ENCODE data around the gene COL16A1.
A peak's percentile ranks its signal among the peaks of the same experiment; 100 is the strongest.

Gene COL16A1

DNA sequence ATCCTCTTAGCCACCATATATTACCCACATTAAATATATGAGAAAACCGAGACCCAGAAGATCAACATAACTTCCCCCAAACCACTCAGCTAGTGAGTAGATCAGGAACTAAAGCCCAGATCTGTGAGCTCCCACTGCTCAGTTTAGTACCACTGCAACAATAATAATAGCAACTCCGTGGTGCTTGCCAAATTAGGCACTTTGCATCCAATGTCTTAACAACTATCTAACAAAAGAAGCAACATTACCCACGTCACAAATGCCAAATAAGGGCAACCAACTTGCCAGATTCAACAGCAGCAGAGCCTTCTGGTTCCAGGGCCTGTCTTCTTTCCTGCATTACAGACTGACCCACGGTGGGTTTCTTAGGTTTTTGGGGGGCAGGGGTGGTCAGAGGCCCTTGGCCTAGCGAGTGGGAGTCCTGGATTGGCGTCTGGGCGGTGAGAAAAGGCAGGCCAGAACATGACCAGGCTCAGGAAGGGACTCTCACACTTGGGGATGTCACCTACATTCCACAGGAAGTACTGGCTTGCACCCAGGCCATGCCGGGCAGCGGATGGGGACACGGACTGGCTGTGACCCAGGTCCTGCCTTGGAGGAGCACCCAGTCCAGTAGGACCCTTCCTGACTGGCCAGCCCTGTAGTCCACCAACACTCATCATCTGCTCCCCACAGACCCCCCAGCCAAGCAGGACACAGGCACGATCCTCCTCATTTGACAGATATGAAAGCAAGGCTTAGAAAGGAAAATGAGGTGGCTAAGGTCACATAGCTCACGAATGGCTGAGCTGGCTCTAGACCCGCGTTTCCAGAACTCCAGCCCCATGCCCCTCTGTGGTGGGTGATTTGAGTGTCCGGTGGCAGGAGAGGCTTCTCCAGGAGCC is 81.7 kb downstream of the COL16A1 start:
- DNase-seq, result no peak

DNA sequence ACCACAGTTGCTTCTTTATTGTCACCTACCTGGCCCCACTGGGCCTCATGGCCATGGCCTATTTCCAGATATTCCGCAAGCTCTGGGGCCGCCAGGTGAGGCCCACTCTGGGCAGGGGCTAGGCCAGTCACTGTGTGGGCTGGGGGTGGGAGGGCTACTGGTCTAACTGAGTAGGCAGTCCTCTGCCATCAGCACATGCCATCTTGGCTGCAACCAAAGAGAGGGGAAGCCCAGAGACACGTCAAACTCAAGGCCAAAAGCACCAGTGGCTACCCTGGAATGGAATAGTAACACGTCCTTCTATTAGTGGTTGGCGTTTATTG is 82.4 kb downstream of the COL16A1 start:
- DNase-seq, result no peak

DNA sequence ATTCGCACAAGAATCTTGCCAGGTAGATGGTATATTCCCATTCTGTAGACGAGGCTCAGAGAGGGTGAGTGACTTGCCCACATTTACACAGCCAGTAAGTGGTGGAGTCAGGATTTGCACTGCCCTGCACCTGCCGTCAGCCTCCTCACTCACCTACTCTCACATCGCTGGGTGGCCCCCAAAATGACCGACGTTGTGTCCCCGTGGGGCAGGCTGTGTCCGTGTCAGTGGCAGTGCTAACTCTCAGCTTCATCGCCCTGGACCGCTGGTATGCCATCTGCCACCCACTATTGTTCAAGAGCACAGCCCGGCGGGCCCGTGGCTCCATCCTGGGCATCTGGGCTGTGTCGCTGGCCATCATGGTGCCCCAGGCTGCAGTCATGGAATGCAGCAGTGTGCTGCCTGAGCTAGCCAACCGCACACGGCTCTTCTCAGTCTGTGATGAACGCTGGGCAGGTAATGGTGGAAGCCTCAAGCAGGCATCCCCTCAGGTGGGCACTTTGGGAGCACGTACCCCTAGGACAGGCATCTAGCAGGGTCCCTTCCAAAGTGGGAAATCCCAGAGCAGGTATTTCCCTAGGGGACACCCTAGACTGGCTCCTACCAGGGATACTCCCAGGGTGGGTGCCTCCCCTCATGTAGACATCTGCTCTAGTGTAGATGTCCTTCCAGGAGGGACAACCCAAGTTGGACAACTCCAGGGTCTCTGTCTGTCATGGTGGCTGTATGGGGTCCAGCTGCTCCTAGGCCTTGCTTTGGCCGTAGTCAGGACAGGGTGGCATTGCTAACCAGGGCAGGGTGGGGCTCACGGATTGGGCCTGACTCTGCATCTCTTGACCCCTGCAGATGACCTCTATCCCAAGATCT is 83.0 kb downstream of the COL16A1 start:
- no peak for DNase-seq

DNA sequence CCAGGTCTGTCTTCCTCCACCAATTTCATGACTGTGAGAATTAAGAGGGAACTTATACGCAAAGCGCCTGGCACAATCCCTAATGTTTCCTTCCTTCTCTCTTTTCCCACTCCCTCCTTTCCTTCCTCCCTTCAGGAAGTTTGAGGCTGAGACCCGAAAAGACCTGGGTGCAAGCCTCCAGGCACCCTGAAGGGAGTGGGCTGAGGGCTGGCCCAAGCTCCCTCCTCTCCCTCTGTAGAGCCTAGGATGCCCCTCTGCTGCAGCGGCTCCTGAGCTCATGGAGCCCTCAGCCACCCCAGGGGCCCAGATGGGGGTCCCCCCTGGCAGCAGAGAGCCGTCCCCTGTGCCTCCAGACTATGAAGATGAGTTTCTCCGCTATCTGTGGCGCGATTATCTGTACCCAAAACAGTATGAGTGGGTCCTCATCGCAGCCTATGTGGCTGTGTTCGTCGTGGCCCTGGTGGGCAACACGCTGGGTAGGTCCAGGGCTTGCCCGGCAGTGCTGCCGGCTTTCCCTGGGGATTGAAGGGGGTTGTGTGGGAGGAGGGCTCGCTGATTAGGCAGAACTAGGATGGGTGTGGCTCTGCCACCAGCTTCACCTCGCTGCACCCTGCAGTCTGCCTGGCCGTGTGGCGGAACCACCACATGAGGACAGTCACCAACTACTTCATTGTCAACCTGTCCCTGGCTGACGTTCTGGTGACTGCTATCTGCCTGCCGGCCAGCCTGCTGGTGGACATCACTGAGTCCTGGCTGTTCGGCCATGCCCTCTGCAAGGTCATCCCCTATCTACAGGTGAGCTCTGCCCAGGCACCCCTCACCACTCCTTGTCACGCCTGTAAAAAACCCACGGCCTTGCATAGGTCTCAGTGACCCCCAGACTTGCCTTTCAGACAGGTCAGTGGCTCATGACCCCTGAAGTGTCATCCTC is 84.6 kb downstream of the COL16A1 start:
- DNase-seq, result no peak

DNA sequence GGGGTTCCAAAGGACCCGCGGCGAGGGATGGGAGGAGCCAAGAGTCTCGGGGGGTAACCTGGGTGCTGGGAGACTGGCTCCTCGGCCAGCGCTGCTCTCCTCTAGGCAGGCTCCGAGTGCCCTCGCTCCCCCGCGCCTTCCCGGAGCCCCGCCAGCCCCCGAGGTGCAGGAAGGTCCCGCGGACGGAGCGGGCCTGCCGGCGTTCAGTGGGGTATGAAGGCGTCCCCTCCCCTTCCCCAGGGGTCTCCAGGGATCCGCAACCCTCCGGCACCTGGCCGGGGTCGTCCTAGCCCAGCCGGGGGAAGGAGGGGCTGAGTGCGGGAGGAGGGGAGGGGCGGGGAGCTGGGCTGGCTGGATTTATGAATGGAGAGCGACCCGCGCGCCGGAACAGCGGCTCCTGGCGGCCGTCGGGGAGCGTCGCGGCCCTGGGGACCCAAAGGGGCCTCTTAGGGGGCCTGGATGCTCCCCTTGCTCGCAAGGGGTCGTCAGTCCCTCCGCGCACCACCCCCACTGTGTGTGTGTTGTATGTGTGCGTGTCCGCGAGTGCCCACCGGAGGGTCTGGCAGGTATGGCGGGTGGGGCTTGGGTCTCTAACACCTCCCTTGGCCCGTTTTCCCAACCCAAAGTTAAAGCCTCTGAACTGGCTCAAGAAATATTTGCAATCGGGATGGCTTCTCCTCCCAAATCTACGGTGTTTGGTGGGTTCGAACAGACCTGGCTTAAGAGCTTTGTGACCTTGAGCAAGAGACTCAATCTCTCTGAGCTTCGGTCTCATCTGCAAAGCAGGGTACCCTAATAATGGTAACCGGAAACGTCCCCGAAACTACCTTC is 85.7 kb downstream of the COL16A1 start:
- peak; percentile 68 for DNase-seq

DNA sequence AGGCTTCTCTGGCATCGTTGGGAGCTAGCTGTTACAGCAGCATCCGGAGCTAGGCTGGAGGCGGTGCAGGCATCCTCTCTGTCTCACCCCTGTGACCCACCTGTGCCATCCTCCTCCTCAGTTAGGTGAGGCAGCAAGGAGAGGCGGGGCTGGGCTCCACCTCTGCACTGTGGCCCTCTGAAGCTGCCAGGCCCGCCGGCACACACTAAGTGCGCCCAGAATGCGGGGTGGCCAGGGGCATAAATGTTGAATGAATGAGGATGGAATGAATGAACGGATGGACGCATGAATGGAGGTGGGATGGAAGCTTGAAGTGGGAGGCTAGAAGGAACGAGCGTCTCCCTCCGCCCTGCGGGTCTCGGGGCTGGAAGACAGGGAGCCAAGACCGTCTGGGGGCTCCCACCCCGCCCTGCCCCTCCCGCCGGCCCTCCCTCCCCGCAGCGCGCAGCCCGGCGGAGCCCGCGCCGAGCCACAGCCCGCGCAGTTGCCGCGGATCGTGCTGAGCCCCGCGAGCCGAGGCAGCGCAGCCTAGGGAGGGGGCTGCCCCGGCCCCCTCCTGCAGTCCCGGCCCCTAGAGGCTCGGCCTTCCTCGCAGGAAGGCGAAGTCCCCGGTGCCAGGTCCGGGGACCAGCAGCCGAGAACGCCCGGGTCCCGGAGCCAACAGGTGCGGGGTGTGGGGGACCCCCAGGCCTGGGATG is 86.5 kb downstream of the COL16A1 start, which contains the start of gene HCRTR1:
HCRTR1 (plus strand) TSS at position 472 of the 698 bp plus-strand sequence. CDS start 1,504 bp downstream, outside the sequence.
- no peak for DNase-seq

DNA sequence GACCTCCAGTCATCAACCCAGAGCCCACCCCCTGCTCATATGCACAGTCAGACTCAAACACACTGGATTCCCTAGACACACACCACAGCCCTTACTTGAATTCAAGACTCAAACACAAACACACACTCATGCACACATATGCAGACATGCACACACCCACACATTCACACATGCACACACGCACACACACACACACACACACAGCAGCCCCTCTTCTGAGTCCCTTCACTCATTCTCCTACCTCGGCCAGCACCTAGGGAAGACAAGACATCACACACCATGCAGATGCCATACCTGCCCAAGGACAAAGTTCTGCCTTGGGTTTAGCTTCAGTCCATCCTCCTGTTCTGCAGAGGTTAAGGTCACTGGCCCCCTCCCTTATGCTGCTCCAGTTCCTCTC is 87.9 kb downstream of the COL16A1 start:
- no peak for DNase-seq

DNA sequence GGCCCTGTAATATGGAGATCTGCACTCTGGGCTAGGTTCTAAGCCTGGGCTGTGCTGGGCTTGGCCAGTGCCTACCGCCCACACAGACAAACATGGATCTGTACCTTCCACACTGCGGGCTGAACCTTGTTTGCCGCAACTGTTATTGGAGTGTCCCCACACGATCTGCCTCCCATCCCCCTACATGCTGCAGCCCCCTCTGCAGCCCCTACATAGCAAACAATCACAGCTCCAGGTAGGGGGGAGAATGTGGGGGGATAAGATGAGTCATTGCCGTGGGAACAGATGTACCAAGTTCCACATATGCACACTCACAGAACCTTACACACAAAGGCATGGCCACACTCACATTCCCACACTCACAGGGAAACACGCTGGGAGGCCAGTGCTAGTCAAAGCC is 88.4 kb downstream of the COL16A1 start:
- no peak for DNase-seq

DNA sequence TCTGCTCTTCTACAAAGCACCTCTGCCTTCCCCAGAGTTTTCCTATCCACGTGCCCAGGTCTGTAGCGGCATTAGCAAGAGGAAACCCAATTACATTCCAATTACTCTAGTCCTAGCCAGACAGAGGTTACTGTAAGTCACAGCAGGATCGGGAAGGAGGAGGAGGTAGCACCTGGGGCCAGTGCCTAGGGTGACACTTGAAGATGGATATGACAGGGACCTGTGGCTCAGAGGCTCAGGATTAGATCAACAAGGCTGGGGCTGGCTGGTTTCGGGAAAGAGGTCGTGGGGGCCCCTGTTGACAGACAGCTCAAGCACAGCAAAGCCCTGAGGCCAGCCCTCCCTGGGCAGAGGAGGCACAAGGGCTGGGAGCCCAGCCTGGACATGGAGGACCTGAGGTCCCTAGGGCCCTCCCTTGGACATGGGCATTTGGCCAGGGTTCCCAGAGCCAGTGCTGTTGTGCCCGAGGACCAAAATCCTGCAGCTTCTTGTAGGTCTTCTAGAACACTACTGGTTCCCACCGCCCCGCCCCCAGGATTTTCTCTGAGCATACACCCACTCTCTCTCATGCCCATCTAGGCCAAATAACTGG is 89.3 kb downstream of the COL16A1 start:
- no peak for DNase-seq

DNA sequence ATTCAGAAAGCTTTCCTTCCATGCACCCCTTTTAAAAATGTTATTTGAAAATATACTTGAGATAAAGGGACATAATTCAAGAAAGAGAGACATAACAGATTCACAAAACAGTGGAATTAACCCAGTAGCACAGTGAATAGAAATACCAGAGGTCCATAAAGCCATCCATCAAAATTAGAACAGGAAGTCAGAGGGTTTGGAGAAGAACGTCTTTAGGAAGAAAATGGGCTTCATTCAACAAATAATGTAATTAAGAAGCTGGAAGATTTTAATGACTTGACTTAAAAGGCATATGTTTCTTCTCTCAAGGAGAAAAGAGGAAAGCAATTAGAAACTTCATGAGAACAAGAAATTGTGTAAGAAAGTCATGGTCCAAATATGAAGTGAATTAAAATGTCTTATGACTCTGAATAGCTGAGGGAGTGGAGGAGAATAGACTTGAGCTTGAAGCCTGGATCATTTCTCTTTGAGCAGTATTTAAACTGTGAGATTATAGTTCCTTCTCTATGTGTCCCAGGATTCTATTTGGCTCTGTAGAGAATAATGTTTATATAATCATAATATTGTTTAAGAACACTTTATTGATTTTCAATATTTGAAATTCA is 94.2 kb downstream of the COL16A1 start:
- no peak for DNase-seq

DNA sequence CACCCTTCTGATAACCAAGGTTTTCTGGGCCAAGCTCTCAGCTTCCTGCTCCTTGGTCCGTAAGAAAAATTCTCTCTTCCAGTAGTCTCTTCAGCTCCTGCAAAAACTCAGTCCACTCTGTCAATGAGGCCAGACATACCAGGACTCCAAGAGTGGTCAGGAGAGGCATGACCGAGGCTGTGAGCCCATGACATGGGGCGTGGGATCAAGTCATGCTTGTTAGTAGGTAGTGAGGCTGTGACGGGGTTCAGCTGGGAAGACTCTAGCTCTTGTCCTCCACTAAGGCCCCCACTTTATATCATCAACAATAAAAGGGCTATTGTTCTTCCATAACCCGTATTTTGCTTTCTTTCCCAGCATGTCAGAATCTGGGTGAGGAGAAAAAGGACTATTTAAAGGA is 96.5 kb downstream of the COL16A1 start:
- no peak for DNase-seq

DNA sequence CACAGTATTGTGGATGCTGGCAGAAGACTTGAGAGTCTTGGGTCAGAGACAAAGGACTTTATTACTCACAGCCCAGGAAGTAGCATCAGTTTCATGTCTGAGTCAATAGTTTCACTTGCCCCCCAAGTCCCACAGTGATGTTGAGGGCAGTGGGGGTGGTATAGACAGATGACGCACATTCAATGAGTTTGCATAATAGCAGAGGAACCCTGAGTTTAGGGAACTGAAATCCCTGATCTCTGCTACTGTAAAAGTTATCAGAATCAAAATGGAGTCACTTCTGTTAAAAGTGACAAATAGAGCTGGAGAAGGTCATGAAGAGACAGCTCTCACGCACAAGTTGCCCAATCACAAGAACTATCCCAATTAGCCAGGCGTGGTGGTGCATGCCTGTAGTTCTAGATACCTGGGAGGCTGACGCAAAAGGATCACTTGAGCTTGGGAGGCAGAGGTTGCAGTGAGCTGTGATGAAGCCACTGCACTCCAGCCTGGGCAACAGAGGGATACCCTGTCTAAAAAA is 97.8 kb downstream of the COL16A1 start:
- DNase-seq, result no peak
